Measurements from ENCODE around the gene ATF1. TPM values are rescaled to one million over a fixed set of nuclear protein-coding genes. Genes with fewer than 3 reads are reported as not detected.

Gene ATF1
- polyA plus RNA-seq, 1 of the 3 experiments (the other 2 are of a cell fraction): 34.2 TPM

DNA sequence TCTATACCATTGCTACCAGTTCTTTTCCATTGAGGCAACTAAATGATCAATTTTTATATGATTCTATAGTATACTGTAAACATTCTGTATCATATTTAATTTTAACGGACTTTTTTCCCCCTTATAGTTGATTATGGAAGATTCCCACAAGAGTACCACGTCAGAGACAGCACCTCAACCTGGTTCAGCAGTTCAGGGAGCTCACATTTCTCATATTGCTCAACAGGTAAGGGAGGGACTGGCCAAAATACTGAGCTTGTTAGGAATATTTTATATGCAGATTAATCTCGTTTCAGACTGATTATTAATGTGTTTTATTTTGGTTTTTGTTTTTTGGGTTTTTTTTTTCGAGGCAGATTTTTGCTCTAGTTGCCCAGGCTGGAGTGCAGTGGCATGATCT is 16.1 kb downstream of the ATF1 start:
- Histone ChIP-seq H3K9me2 (no peaks in the 10 kb centered on the region), H2AFZ (ENCODE audit: low read depth) (no peak overlapping the region), H3K27ac (ENCODE audit: low read depth in 2 of 2, low read length in 1 of 2) (no peak overlapping the region), H3K4me1 (ENCODE audit: control insufficient read depth in 1 of 2, insufficient read depth in 2 of 2, low read depth in 1 of 2, low read length in 1 of 2) (no peaks in the 10 kb centered on the region), H3K27me3 (ENCODE audit: insufficient read depth) (no peaks in the 10 kb centered on the region), H3K79me2 (ENCODE audit: insufficient read depth) (peaks cover 71% of the 10 kb centered on the region), H3K9me3 (no peaks in the 10 kb centered on the region), H3K36me3 (replicated peaks in 1 of 2; ENCODE audit: control insufficient read depth in 1 of 2, insufficient read depth in 2 of 2, low read length in 1 of 2) (peaks cover 0 to 14% of the 10 kb centered on the region in 2 experiments), H3K4me3 (ENCODE audit: low read depth in 2 of 2, low read length in 1 of 2) (no peak overlapping the region), H3K4me2 (no peak overlapping the region), H3F3A (replicated peaks; ENCODE audit: insufficient read depth) (no peaks in the 10 kb centered on the region), H4K20me1 (ENCODE audit: insufficient read depth) (peaks cover 6% of the 10 kb centered on the region; the same call in 1 of the 2 replicates), H3K9ac (no peak overlapping the region)
- ChIA-PET POLR2A (no interaction called here), CTCF (interaction anchor here (0.9 to 1.6 kb wide), 3 partner anchors 12 to 15 kb away, joined by 3 to 8 read pairs (median 4); no protein-coding TSS in a partner anchor)
- 90% methylated on average over 4 of the region's 4 CpGs for WGBS (ENCODE audit: low lambda C conversion rate)
- DNase-seq: no peak
- TF ChIP-seq TCF12 (IDR thresholded peaks at IDR 0.05) (no peak), CHD2 (IDR thresholded peaks at IDR 0.05; ENCODE audit: low read length, partially characterized antibody) (no peak), RCOR1 (IDR thresholded peaks at IDR 0.05; ENCODE audit: low read length) (no peak), GATA2 (CRISPR knock-in tag; IDR thresholded peaks at IDR 0.05) (no peak), SMC3 (IDR thresholded peaks at IDR 0.05; ENCODE audit: low read depth, low read length) (no peak), ELF1 (IDR thresholded peaks at IDR 0.05) (no peak), TAF1 (IDR thresholded peaks at IDR 0.05; ENCODE audit: borderline replicate concordance, low read depth, low read length) (no peak)
- TF ChIP-seq, protein P1, sequence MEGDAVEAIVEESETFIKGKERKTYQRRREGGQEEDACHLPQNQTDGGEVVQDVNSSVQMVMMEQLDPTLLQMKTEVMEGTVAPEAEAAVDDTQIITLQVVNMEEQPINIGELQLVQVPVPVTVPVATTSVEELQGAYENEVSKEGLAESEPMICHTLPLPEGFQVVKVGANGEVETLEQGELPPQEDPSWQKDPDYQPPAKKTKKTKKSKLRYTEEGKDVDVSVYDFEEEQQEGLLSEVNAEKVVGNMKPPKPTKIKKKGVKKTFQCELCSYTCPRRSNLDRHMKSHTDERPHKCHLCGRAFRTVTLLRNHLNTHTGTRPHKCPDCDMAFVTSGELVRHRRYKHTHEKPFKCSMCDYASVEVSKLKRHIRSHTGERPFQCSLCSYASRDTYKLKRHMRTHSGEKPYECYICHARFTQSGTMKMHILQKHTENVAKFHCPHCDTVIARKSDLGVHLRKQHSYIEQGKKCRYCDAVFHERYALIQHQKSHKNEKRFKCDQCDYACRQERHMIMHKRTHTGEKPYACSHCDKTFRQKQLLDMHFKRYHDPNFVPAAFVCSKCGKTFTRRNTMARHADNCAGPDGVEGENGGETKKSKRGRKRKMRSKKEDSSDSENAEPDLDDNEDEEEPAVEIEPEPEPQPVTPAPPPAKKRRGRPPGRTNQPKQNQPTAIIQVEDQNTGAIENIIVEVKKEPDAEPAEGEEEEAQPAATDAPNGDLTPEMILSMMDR (IDR thresholded peaks at IDR 0.05): no peak
- TF ChIP-seq, protein P2, sequence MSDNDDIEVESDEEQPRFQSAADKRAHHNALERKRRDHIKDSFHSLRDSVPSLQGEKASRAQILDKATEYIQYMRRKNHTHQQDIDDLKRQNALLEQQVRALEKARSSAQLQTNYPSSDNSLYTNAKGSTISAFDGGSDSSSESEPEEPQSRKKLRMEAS (IDR thresholded peaks at IDR 0.05; ENCODE audit: low read depth): no peak
- TF ChIP-seq, protein P3, sequence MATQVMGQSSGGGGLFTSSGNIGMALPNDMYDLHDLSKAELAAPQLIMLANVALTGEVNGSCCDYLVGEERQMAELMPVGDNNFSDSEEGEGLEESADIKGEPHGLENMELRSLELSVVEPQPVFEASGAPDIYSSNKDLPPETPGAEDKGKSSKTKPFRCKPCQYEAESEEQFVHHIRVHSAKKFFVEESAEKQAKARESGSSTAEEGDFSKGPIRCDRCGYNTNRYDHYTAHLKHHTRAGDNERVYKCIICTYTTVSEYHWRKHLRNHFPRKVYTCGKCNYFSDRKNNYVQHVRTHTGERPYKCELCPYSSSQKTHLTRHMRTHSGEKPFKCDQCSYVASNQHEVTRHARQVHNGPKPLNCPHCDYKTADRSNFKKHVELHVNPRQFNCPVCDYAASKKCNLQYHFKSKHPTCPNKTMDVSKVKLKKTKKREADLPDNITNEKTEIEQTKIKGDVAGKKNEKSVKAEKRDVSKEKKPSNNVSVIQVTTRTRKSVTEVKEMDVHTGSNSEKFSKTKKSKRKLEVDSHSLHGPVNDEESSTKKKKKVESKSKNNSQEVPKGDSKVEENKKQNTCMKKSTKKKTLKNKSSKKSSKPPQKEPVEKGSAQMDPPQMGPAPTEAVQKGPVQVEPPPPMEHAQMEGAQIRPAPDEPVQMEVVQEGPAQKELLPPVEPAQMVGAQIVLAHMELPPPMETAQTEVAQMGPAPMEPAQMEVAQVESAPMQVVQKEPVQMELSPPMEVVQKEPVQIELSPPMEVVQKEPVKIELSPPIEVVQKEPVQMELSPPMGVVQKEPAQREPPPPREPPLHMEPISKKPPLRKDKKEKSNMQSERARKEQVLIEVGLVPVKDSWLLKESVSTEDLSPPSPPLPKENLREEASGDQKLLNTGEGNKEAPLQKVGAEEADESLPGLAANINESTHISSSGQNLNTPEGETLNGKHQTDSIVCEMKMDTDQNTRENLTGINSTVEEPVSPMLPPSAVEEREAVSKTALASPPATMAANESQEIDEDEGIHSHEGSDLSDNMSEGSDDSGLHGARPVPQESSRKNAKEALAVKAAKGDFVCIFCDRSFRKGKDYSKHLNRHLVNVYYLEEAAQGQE (IDR thresholded peaks at IDR 0.05; ENCODE audit: low read depth, low read length): no peak

DNA sequence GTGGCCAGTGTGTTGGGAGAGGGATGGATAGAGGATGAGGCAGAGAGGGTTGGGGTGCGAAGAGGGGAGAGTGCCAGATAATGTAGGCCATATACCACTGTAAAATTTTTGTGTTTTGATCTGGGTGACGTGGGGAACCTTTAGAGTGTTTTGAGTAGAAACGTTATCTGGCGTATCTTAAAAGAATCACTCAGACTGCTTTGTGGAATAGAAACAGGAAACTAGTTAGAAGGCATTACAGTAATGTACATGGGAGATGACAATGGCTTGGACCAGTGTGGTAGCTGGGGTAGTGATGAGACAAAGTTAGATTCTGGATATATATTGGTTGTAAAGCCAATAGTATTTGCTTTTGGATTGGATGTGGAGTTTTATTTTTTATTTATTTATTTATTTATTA is 20.6 kb downstream of the ATF1 start:
- no peak overlapping the region for H3K27ac ChIP-seq (ENCODE audit: low read depth in 2 of 2, low read length in 1 of 2)
- CTCF ChIA-PET: no interaction called here
- peaks cover 0 to 20% of the 10 kb centered on the region in 2 experiments for H3K36me3 ChIP-seq (replicated peaks in 1 of 2; ENCODE audit: control insufficient read depth in 1 of 2, insufficient read depth in 2 of 2, low read length in 1 of 2)
- WGBS (ENCODE audit: low lambda C conversion rate): 94% methylated on average over 4 of the region's 4 CpGs
- H4K20me1 ChIP-seq (ENCODE audit: insufficient read depth): no peaks in the 10 kb centered on the region
- no peaks in the 10 kb centered on the region for H3K9me3 ChIP-seq
- H2AFZ ChIP-seq (ENCODE audit: low read depth): no peak overlapping the region
- no peak overlapping the region for H3K4me2 ChIP-seq
- DNase-seq: no peak
- no peaks in the 10 kb centered on the region for H3F3A ChIP-seq (replicated peaks; ENCODE audit: insufficient read depth)
- H3K9me2 ChIP-seq: no peaks in the 10 kb centered on the region
- POLR2A ChIA-PET: no interaction called here
- H3K9ac ChIP-seq: no peak overlapping the region
- no peaks in the 10 kb centered on the region for H3K27me3 ChIP-seq (ENCODE audit: insufficient read depth)
- peaks cover 0 to 3% of the 10 kb centered on the region in 2 experiments; a peak in 1 of 4 replicates for H3K4me1 ChIP-seq (ENCODE audit: control insufficient read depth in 1 of 2, insufficient read depth in 2 of 2, low read depth in 1 of 2, low read length in 1 of 2)
- peaks cover 39% of the 10 kb centered on the region for H3K79me2 ChIP-seq (ENCODE audit: insufficient read depth)
- H3K4me3 ChIP-seq (ENCODE audit: low read depth in 2 of 2, low read length in 1 of 2): no peak overlapping the region
- TF ChIP-seq RXRA (IDR thresholded peaks at IDR 0.05; ENCODE audit: borderline replicate concordance, low read depth) (no peak), MEF2A (IDR thresholded peaks at IDR 0.05; ENCODE audit: borderline replicate concordance, low read depth) (no peak), RCOR1 (IDR thresholded peaks at IDR 0.05; ENCODE audit: low read length) (no peak), YY1 (IDR thresholded peaks at IDR 0.05; ENCODE audit: low read depth) (no peak), ELF1 (IDR thresholded peaks at IDR 0.05) (no peak), SIN3A (IDR thresholded peaks at IDR 0.05; ENCODE audit: borderline replicate concordance, low read depth, low read length) (no peak), TEAD4 (IDR thresholded peaks at IDR 0.05; ENCODE audit: borderline replicate concordance, insufficient read depth) (no peak), GABPA (IDR thresholded peaks at IDR 0.05; ENCODE audit: low read depth) (no peak), FOXJ3 (CRISPR knock-in tag; IDR thresholded peaks at IDR 0.05) (no peak), CHD2 (IDR thresholded peaks at IDR 0.05; ENCODE audit: low read length, partially characterized antibody) (no peak)
- TF ChIP-seq, protein P4, sequence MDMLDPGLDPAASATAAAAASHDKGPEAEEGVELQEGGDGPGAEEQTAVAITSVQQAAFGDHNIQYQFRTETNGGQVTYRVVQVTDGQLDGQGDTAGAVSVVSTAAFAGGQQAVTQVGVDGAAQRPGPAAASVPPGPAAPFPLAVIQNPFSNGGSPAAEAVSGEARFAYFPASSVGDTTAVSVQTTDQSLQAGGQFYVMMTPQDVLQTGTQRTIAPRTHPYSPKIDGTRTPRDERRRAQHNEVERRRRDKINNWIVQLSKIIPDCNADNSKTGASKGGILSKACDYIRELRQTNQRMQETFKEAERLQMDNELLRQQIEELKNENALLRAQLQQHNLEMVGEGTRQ (IDR thresholded peaks at IDR 0.05; ENCODE audit: borderline replicate concordance, low read depth, low read length): no peak
- TF ChIP-seq, protein P3 (IDR thresholded peaks at IDR 0.05; ENCODE audit: low read depth, low read length): no peak
